ENCODE data around the gene PNKD. TPM values are rescaled to one million over a fixed set of nuclear protein-coding genes. Genes with fewer than 3 reads are reported as not detected.

PNKD gene
- total and polyA plus RNA-seq, 11 donors, result 53.8 to 146 (median 72.5) TPM

DNA sequence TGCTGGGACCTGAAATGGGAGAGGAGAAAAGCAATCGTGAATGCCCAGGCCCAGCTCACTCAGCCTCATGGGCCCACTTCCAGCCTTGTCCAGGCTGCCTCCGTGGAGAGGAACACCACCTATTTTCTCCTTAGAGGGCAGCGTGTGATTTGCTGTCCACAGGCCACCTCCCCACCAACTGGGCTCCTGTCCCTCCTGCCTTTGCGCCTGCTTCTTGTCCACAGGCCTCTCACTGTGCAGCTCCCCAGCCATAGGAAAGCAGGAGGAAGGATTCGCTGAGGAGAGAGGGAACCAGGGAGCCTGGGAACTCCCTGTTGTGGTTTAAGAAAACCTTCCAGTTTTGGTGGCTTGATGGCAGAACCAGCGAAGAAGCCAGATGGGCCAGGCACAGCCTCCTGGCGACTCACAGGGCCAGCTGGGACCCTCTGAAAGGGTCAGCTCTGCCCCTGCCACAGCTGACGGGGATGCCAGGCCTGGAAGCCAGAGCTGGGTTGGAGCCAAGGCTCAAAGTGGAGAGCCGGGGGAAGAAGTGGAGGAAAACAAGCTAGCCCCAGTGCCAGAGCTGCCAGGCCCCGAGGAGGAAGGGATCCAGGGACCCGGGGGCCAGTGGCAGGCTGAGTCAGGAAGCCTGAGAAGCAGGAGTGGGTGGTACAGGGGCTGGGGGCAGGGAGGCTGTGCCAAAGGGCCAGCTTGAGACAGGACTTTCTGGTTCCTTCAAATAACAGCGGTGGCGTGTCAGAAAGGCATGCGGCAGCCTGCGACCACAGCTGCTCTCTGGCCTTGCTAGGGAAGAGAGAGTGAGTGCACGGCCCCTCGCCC lies 12.1 kb downstream of the PNKD start:
- Histone ChIP-seq H3K4me3 (peak overlapping the region in 1 of 12 donors; percentile 4), H3K4me1 (peaks cover 24 to 70% (median 62%) of the 10 kb centered on the region in 12 donors), H3K27ac (peak overlapping the region; percentile 57 to 100 (median 95)), H3K27me3 (no peaks in the 10 kb centered on the region), H3K9me3 (no peaks in the 10 kb centered on the region), H3K36me3 (peaks cover 2 to 73% (median 44%) of the 10 kb centered on the region in 9 donors)
- intact Hi-C loops (cut with DNase I), result loop anchor here in 2 of 10 donors (10.0 kb wide), 2 partner anchors 292 to 892 kb away; partner anchors contain the start of genes CNPPD1 (in 1 of the 2), RETREG2 (in 1 of the 2) and SLC23A3 (in 1 of the 2)
- no peak for TF ChIP-seq POLR2A (IDR thresholded peaks at IDR 0.05)
- TF ChIP-seq, protein P1, sequence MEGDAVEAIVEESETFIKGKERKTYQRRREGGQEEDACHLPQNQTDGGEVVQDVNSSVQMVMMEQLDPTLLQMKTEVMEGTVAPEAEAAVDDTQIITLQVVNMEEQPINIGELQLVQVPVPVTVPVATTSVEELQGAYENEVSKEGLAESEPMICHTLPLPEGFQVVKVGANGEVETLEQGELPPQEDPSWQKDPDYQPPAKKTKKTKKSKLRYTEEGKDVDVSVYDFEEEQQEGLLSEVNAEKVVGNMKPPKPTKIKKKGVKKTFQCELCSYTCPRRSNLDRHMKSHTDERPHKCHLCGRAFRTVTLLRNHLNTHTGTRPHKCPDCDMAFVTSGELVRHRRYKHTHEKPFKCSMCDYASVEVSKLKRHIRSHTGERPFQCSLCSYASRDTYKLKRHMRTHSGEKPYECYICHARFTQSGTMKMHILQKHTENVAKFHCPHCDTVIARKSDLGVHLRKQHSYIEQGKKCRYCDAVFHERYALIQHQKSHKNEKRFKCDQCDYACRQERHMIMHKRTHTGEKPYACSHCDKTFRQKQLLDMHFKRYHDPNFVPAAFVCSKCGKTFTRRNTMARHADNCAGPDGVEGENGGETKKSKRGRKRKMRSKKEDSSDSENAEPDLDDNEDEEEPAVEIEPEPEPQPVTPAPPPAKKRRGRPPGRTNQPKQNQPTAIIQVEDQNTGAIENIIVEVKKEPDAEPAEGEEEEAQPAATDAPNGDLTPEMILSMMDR (IDR thresholded peaks at IDR 0.05), result no peak
- 43 to 51% (median 48%) methylated on average over 16 to 17 of the region's 17 CpGs for WGBS, 4 donors
- DNase-seq (peak in 2 of 5 donors; percentile 59 to 65), ATAC-seq (peak; percentile 4 to 33 (median 10))

DNA sequence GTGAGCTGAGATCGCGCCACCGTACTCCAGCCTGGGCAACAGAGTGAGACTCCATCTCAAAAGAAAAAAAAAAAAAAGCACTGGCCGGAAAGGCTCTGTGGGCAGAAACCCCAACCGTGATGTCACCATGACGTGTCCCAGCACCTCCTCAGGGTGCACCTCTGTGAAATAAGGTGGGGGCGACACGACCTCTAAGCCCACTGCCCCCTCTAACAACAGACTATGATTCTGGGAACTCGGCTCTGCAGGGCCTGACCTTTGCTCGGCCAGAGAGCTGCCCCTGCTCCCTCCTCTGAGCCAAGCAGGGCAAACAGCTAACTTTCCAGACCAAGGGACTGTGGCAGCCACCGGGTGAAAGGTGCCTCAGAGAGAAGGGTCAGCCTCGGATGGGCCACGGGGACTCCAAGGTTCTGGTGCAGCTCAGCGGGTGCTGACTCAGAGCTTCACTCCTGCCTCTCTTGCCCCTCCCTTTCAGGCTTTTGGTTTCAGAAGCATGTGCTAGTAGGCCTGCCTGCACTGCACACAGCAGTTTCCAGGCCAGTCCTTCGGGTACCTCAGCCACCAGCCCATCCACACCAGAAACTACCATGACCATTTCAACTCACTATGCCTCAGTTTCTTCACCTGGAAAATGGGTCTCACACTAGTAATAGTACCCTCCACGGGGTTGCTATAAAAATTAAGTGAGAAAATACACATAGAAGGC lies 13.9 kb downstream of the PNKD start:
- Histone ChIP-seq H3K4me1 (peaks cover 24 to 83% (median 77%) of the 10 kb centered on the region in 12 donors), H3K36me3 (peaks cover 2 to 58% (median 26%) of the 10 kb centered on the region in 9 donors), H3K27ac (peak overlapping the region; percentile 57 to 100 (median 96)), H3K4me3 (peak overlapping the region in 2 of 12 donors; percentile 5 to 24), H3K9me3 (no peaks in the 10 kb centered on the region), H3K27me3 (no peaks in the 10 kb centered on the region)
- peak in 1 of 4 donors; percentile 13 for ATAC-seq
- DNase-seq, result peak in 1 of 5 donors; percentile 61
- 56 to 78% (median 64%) methylated on average over 16 of the region's 16 CpGs for WGBS, 4 donors
- TF ChIP-seq POLR2A (IDR thresholded peaks at IDR 0.05), result no peak
- TF ChIP-seq, protein P1 (IDR thresholded peaks at IDR 0.05), result no peak
- intact Hi-C loops (cut with DNase I), result loop anchor here in 2 of 10 donors (10.0 kb wide), 2 partner anchors 291 to 891 kb away; partner anchors contain the start of genes CNPPD1 (in 1 of the 2), RETREG2 (in 1 of the 2) and SLC23A3 (in 1 of the 2)

DNA sequence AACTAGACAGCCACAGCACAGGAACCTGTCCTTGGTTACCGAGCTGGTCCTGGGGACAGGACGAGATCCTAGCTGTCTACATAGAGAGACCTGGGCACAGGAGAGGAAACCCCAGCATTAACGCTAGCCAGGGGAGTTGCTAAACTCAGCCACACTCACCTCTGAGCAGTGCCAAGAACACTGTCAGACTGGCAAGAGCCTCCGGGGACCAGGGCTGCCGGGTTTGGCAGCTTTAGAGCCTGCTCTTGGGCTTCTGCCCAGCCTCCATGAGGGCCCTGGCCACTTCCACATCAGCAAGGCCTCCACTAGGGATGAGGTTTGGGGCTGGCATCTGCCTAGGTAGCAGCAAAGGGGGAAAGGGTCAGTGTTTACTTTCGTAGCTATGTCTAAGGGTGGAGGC lies 15.3 kb downstream of the PNKD start:
- DNase-seq, result peak; percentile 73 to 88 (median 75)
- peak; percentile 44 to 60 (median 48) for ATAC-seq
- WGBS, 4 donors, result 16 to 22% (median 21%) methylated on average over 6 of the region's 6 CpGs
- Histone ChIP-seq H3K4me3 (peak overlapping the region; percentile 28 to 70 (median 53)), H3K36me3 (peaks cover 0 to 45% (median 12%) of the 10 kb centered on the region in 9 donors), H3K9me3 (no peaks in the 10 kb centered on the region), H3K27ac (peak overlapping the region; percentile 89 to 100 (median 96)), H3K4me1 (peaks cover 27 to 96% (median 90%) of the 10 kb centered on the region in 12 donors), H3K27me3 (no peaks in the 10 kb centered on the region)
- intact Hi-C loops (cut with DNase I), result loop anchor here in 6 of 10 donors (2.0 to 10.0 kb wide), 7 partner anchors 13 to 889 kb away; partner anchors contain the start of genes AAMP (in 2 of the 6), CTDSP1 (in 2 of the 6), PNKD (in 2 of the 6) and CNOT9 (in 1 of the 6)
- TF ChIP-seq POLR2A (IDR thresholded peaks at IDR 0.05), result no peak
- TF ChIP-seq, protein P1 (IDR thresholded peaks at IDR 0.05), result no peak

All from heart left ventricle (tissue), 16 donors.